Neural cell (in vitro differentiated cells): ENCODE measurements around the gene PLD1. TPM values are rescaled to one million over a fixed set of nuclear protein-coding genes. Genes with fewer than 3 reads are reported as not detected.

Experiments
- H2AFZ ChIP-seq: fragments of 200-600, 300-800 bp; sonication (generic), shearing (Covaris generic); 2 replicates; pipeline ENCODE4 v1.6.0; 2014; ENCODE audit warnings: low read depth, mild to moderate bottlenecking, antibody characterized with exemption, low read length, moderate library complexity
- H3F3A ChIP-seq: fragments of 200-600 bp; shearing (Covaris generic); 2 replicates; pipeline ENCODE4 v1.6.1; 2016; ENCODE audit warnings: mild to moderate bottlenecking, moderate library complexity, mixed read lengths, antibody characterized with exemption, low read length; ENCODE audit not compliant: insufficient read depth, poor library complexity, severe bottlenecking
- H3K27ac ChIP-seq: fragments of 200-600, 300-800 bp; sonication (generic), shearing (Covaris generic); 2 replicates; pipeline ENCODE4 v1.5.1; 2014; ENCODE audit warnings: mild to moderate bottlenecking, low read length, moderate library complexity
- H3K27me3 ChIP-seq: fragments of 300-800, 200-600 bp; sonication (generic), shearing (Covaris generic); 2 replicates; pipeline ENCODE4 v1.6.0; 2014; ENCODE audit warnings: mild to moderate bottlenecking, low read depth, low read length, moderate library complexity; ENCODE audit not compliant: insufficient read depth
- H3K36me3 ChIP-seq: fragments of 300-800, 200-600 bp; sonication (generic), shearing (Covaris generic); 2 replicates; pipeline ENCODE4 v1.5.1; 2014; ENCODE audit warnings: mild to moderate bottlenecking, antibody characterized with exemption, low read length, moderate library complexity; ENCODE audit not compliant: insufficient read depth
- H3K4me2 ChIP-seq: fragments of 300-800, 200-600 bp; sonication (generic), shearing (Covaris generic); 2 replicates; pipeline ENCODE4 v1.6.0; 2014; ENCODE audit warnings: mild to moderate bottlenecking, low read length
- H3K4me3 ChIP-seq: fragments of 300-800, 200-600 bp; sonication (generic), shearing (Covaris generic); 2 replicates; pipeline ENCODE4 v1.5.1; 2014; ENCODE audit warnings: mild to moderate bottlenecking, low read length, moderate library complexity
- H3K79me2 ChIP-seq: fragments of 200-600 bp; shearing (Covaris generic); replicated peaks from 2 replicates; pipeline ENCODE4 v1.6.0; 2014; ENCODE audit warnings: mild to moderate bottlenecking, low read length, moderate library complexity; ENCODE audit not compliant: insufficient read depth
- H3K9ac ChIP-seq: fragments of 300-800, 200-600 bp; sonication (generic), shearing (Covaris generic); 2 replicates; pipeline ENCODE4 v1.6.1; 2016; ENCODE audit warnings: mild to moderate bottlenecking, low read length, mixed read lengths
- H3K9me2 ChIP-seq: fragments of 200-600 bp; shearing (Covaris generic); 2 replicates; pipeline ENCODE4 v1.6.1; 2016; ENCODE audit warnings: mild to moderate bottlenecking, low read length, mixed read lengths; ENCODE audit not compliant: insufficient read depth
- H3K9me3 ChIP-seq: fragments of 200-600, 300-800 bp; sonication (generic), shearing (Covaris generic); 2 replicates; pipeline ENCODE4 v1.6.1; 2016; ENCODE audit warnings: mild to moderate bottlenecking, mixed run types, low read length, moderate library complexity, mixed read lengths
- H4K20me1 ChIP-seq: fragments of 200-600 bp; shearing (Covaris generic); 2 replicates; pipeline ENCODE4 v1.6.1; 2016; ENCODE audit warnings: mild to moderate bottlenecking, mixed run types; ENCODE audit not compliant: insufficient read depth
- EP300 ChIP-seq: fragments of 450-650 bp; conservative IDR thresholded peaks from 2 replicates; pipeline ENCODE4 v1.6.1; 2014; ENCODE audit warnings: antibody characterized with exemption, mild to moderate bottlenecking, moderate library complexity; ENCODE audit not compliant: poor library complexity, severe bottlenecking
- MXI1 ChIP-seq: fragments of 450-650 bp; conservative IDR thresholded peaks from 2 replicates; pipeline ENCODE4 v1.6.1; 2014; ENCODE audit warnings: antibody characterized with exemption, mild to moderate bottlenecking; ENCODE audit not compliant: poor library complexity, severe bottlenecking
- POLR2AphosphoS5 ChIP-seq: IDR thresholded peaks from 2 replicates; pipeline ENCODE4 v1.6.1; 2012
- RAD21 ChIP-seq: fragments of 450-650 bp; conservative IDR thresholded peaks from 2 replicates; pipeline ENCODE4 v1.6.1; 2014; ENCODE audit warnings: antibody characterized with exemption, mild to moderate bottlenecking, moderate library complexity
- SMC3 ChIP-seq: fragments of 450-650 bp; conservative IDR thresholded peaks from 2 replicates; pipeline ENCODE4 v1.6.1; 2014; ENCODE audit warnings: antibody characterized with exemption, mild to moderate bottlenecking, moderate library complexity; ENCODE audit not compliant: poor library complexity
- TAF1 ChIP-seq: IDR thresholded peaks from 2 replicates; pipeline ENCODE4 v1.6.1; 2012; ENCODE audit warnings: low read depth
- polyA plus RNA-seq: library from polyadenylated mRNA; depleted of rRNA; stranded (reverse); fragments of >200 nt; gene quantifications from 2 replicates; pipeline ENCODE4 v1.2.3, GENCODE V29; 2014
- TF ChIP-seq, protein P1 (sequence below): fragments of 450-650 bp; IDR thresholded peaks from 2 replicates; pipeline ENCODE4 v1.5.1; 2014; ENCODE audit warnings: antibody characterized with exemption, mild to moderate bottlenecking, moderate library complexity; ENCODE audit not compliant: poor library complexity, severe bottlenecking
- TF ChIP-seq, protein P2 (sequence below): IDR thresholded peaks from 2 replicates; pipeline ENCODE4 v1.6.1; 2012; ENCODE audit warnings: borderline replicate concordance

Gene PLD1
- polyA plus RNA-seq, 1 donor from 2014 or later: 0.06 TPM

DNA sequence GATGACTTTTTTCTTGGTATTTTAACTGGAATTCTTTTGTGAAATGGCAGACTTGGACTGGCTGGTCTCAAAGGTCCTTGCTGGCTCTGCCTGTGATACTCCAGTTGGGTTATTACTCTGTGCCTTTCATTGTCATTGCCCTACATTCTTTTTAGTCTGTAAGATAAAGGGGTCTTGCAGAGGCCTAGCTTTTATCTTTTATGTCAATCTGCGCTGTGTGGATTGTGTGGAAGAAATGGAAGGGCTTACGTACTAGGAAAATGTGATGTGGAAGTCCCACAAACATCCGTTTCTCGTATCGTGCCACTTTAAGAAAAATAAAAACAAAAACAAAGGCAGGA lies 24.1 kb upstream of the PLD1 start:
- Histone ChIP-seq H3K9me2 (no peaks in the 10 kb centered on the region), H3K36me3 (no peaks in the 10 kb centered on the region), H3K9me3 (no peaks in the 10 kb centered on the region), H2AFZ (peak overlapping the region; percentile 7), H3K79me2 (no peaks in the 10 kb centered on the region), H3K27me3 (no peaks in the 10 kb centered on the region), H4K20me1 (no peaks in the 10 kb centered on the region), H3K4me2 (no peak overlapping the region), H3K27ac (no peak overlapping the region), H3K4me3 (no peak overlapping the region), H3K9ac (no peak overlapping the region), H3F3A (no peaks in the 10 kb centered on the region)
- no peak for TF ChIP-seq POLR2AphosphoS5
- peak; percentile 45 for TF ChIP-seq SMC3
- peak; percentile 31 for TF ChIP-seq RAD21

DNA sequence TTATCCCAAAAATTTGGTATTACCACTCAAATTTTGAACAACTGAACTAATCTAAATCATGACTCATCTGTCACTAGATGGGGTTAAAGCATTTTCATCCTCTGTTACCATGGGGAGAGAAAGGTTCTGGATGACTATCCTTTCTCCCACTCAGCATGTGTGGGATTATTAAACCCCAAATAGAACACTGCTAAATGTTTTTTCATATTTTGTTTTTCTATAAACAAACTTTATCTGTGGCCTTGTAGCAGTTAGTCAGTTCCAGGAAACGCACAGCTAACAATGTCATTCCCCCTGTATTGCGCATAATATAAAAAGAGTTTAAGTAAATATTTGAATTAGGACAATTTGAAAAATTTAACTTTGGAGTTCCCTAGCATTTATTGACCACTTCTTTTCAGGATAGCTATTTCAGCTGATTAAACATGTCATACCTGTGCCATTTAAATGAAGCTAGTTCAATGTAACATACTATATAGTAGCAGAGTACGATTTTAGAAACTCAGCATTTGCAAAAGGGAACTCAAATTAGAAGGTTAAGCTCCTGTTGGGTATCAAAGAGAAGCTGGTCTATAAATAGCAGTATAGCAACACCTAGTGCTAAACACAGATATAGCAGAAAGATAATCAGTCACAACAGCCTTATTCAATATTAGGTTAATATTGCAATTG lies 23.6 kb upstream of the PLD1 start:
- Histone ChIP-seq H3K4me3 (no peak overlapping the region), H3K9me3 (no peaks in the 10 kb centered on the region), H4K20me1 (no peaks in the 10 kb centered on the region), H3K9me2 (no peaks in the 10 kb centered on the region), H3K27me3 (no peaks in the 10 kb centered on the region), H3K27ac (no peak overlapping the region), H3K36me3 (no peaks in the 10 kb centered on the region), H2AFZ (peak overlapping the region; percentile 7), H3K79me2 (no peaks in the 10 kb centered on the region), H3K9ac (no peak overlapping the region), H3K4me2 (no peak overlapping the region), H3F3A (no peaks in the 10 kb centered on the region)
- TF ChIP-seq POLR2AphosphoS5 (no peak), MXI1 (no peak), SMC3 (peak; percentile 83), EP300 (no peak), TAF1 (no peak), RAD21 (peak; percentile 87)
- TF ChIP-seq, protein P1, sequence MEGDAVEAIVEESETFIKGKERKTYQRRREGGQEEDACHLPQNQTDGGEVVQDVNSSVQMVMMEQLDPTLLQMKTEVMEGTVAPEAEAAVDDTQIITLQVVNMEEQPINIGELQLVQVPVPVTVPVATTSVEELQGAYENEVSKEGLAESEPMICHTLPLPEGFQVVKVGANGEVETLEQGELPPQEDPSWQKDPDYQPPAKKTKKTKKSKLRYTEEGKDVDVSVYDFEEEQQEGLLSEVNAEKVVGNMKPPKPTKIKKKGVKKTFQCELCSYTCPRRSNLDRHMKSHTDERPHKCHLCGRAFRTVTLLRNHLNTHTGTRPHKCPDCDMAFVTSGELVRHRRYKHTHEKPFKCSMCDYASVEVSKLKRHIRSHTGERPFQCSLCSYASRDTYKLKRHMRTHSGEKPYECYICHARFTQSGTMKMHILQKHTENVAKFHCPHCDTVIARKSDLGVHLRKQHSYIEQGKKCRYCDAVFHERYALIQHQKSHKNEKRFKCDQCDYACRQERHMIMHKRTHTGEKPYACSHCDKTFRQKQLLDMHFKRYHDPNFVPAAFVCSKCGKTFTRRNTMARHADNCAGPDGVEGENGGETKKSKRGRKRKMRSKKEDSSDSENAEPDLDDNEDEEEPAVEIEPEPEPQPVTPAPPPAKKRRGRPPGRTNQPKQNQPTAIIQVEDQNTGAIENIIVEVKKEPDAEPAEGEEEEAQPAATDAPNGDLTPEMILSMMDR: peak; percentile 84
- TF ChIP-seq, protein P2, sequence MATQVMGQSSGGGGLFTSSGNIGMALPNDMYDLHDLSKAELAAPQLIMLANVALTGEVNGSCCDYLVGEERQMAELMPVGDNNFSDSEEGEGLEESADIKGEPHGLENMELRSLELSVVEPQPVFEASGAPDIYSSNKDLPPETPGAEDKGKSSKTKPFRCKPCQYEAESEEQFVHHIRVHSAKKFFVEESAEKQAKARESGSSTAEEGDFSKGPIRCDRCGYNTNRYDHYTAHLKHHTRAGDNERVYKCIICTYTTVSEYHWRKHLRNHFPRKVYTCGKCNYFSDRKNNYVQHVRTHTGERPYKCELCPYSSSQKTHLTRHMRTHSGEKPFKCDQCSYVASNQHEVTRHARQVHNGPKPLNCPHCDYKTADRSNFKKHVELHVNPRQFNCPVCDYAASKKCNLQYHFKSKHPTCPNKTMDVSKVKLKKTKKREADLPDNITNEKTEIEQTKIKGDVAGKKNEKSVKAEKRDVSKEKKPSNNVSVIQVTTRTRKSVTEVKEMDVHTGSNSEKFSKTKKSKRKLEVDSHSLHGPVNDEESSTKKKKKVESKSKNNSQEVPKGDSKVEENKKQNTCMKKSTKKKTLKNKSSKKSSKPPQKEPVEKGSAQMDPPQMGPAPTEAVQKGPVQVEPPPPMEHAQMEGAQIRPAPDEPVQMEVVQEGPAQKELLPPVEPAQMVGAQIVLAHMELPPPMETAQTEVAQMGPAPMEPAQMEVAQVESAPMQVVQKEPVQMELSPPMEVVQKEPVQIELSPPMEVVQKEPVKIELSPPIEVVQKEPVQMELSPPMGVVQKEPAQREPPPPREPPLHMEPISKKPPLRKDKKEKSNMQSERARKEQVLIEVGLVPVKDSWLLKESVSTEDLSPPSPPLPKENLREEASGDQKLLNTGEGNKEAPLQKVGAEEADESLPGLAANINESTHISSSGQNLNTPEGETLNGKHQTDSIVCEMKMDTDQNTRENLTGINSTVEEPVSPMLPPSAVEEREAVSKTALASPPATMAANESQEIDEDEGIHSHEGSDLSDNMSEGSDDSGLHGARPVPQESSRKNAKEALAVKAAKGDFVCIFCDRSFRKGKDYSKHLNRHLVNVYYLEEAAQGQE: no peak

DNA sequence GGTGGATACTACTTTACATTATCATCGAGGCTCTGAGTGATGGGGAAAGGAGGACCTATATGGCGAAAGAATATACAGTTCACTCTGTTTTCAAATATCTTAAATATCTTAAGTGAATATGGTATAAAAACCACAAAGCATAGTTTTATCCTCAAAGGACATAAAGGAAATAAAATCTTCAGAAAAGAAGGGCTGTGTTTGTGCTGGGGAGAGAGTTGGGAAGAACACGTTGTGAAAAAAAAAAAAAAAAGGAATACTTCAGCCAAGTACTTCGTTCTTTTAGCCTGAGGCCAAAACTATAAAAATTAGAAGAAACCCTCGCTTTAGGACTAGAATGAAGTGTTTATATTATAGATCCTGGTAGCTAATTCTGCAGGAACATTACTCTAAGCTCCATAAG lies 22.7 kb upstream of the PLD1 start:
- Histone ChIP-seq H3K27ac (no peak overlapping the region), H3K9me2 (no peaks in the 10 kb centered on the region), H4K20me1 (no peaks in the 10 kb centered on the region), H2AFZ (no peak overlapping the region), H3K4me3 (no peak overlapping the region), H3K9ac (no peak overlapping the region), H3K79me2 (no peaks in the 10 kb centered on the region), H3K4me2 (no peak overlapping the region), H3K36me3 (no peaks in the 10 kb centered on the region), H3K27me3 (no peaks in the 10 kb centered on the region), H3K9me3 (no peaks in the 10 kb centered on the region), H3F3A (no peaks in the 10 kb centered on the region)
- TF ChIP-seq TAF1 (no peak), RAD21 (no peak)
- TF ChIP-seq, protein P1: no peak
